Activated naive CD8-positive, alpha-beta T cell (primary cell): Measurements from ENCODE around the gene EEFSEC.

Source experiments
- H3K27ac Mint-ChIP-seq: one replicate; pipeline ENCODE4 v1.8.0; 2021; ENCODE audit warnings: mixed read lengths
- H3K27me3 Mint-ChIP-seq: one replicate; pipeline ENCODE4 v1.8.0; 2021; ENCODE audit warnings: mixed read lengths
- H3K36me3 Mint-ChIP-seq: one replicate; pipeline ENCODE4 v1.8.0; 2021; ENCODE audit warnings: mixed read lengths
- H3K4me1 Mint-ChIP-seq: one replicate; pipeline ENCODE4 v1.8.0; 2021; ENCODE audit warnings: low read depth, mixed read lengths
- H3K4me3 Mint-ChIP-seq: one replicate; pipeline ENCODE4 v1.8.0; 2021; ENCODE audit warnings: mild to moderate bottlenecking, mixed read lengths
- H3K9me3 Mint-ChIP-seq: one replicate; pipeline ENCODE4 v1.8.0; 2021; ENCODE audit warnings: low read depth, mixed read lengths

EEFSEC gene

DNA sequence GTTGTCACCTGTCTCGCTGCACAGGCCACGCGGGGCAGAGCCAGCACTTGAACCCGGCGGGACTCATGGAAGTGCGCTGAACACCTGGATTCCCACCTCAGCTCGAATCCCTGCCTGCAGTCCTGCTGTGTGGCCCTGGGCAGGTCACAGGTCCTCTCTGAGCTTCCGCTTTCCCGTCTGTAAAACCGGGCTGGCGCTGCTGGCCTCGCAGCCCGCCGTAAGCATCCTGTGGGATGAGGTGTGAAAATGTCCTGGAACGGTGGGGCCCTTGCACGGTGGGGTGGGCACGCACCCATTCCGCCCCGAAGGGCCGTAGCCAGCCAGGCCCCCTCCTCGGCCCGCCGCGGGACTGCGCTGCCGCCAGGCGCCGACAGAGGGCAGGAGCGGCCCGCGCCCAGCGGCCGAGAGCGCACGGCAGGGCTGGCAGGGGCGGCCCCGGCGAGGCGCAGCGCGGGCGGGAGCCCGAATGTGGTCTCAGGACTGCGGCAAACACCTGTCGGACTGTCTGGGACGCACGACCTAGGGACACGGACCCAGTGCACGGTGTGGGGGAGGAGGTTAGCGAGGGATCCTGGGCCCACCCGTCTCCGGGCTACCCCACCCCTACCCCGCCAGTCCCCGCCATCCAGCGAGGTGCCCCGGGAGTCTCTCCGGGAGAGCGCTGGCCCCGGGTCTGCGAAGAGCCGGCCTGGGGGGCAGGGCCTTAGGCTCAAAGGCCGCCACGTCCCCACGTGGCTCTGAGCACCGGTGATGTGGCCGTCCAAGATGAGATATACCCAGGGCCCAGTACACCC is 273.0 kb downstream of the EEFSEC start:
- peaks cover 3% of the 10 kb centered on the region for H3K36me3 Mint-ChIP-seq
- no peak overlapping the region for H3K27ac Mint-ChIP-seq
- peaks cover 6% of the 10 kb centered on the region for H3K27me3 Mint-ChIP-seq
- H3K4me1 Mint-ChIP-seq: no peaks in the 10 kb centered on the region
- H3K9me3 Mint-ChIP-seq: no peaks in the 10 kb centered on the region
- no peak overlapping the region for H3K4me3 Mint-ChIP-seq

GRCh38 chr3:128427175-128427857 is 274.0 kb downstream of the EEFSEC start:
- H3K27me3 Mint-ChIP-seq: peaks cover 16% of the 10 kb centered on the region
- H3K9me3 Mint-ChIP-seq: no peaks in the 10 kb centered on the region
- H3K4me3 Mint-ChIP-seq: peak overlapping the region; percentile 42
- H3K4me1 Mint-ChIP-seq: peaks cover 8% of the 10 kb centered on the region
- peaks cover 3% of the 10 kb centered on the region for H3K36me3 Mint-ChIP-seq
- H3K27ac Mint-ChIP-seq: no peak overlapping the region

DNA sequence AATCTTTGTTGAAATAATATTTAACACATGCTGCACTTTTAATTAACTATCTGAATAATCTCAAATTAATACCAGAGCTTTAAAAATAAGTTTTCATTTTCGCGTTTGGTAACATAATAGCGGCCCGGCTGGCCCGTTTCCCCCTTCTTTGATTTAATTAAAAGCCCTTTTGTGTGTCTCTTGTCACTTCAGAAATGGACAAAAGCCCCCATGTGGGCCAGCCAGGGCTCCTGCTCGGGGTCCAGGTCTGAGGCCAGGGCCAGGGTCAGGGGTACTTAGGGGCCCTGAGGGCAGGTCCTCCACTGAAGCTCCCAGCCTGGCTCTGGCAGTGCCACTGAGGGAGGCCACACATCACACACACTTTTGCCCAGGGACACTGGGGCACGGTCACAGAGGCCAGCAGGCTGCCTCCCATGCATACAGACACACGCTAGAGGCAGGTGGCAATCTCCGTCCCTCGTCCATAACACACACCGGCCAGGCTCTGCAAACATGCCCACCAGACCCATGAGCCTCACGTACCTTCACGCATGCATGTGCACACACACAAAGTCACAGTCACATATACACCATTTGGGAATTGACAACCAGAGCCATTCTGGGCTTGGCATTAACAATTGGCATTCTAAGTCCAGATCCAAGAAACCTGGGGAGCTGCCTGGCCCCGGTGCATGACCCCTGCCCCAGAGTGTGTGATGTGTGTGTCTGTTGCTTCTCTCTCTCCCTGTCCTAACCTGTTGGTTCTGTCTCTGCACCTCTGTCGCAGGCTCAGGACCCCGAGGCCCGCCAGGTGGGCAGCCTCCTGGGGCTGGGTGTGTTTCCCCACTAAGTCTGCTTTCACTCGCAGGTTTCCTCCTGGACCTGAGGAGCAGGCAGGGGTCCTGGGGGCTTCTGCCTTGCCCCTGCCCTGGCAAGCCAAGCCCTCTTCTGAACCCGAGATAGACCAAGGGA is 274.9 kb downstream of the EEFSEC start:
- H3K36me3 Mint-ChIP-seq: peaks cover 3% of the 10 kb centered on the region
- H3K9me3 Mint-ChIP-seq: no peaks in the 10 kb centered on the region
- peaks cover 17% of the 10 kb centered on the region for H3K27me3 Mint-ChIP-seq
- no peak overlapping the region for H3K4me3 Mint-ChIP-seq
- H3K4me1 Mint-ChIP-seq: peaks cover 9% of the 10 kb centered on the region
- no peak overlapping the region for H3K27ac Mint-ChIP-seq

DNA sequence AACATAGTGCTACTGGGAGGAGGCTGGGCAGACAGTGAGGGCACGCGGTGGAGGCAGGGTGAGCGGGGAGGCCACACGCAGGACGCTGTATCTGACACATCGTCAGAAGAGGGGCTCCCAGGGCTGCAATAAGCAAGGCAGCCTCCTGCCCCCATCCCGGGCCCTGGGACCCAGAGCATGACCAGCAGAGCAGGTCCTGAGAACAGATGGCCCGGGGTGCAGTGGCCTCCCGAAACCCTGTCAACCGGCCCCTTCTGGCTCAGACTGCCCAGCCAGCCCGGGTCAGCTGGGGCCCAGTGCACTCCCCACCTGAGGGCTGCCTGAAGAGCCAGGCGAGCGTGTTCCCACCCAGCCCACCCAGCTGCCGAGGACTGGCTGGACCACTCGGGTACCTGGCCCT is 276.0 kb downstream of the EEFSEC start:
- H3K9me3 Mint-ChIP-seq: no peaks in the 10 kb centered on the region
- H3K27ac Mint-ChIP-seq: no peak overlapping the region
- peaks cover 3% of the 10 kb centered on the region for H3K36me3 Mint-ChIP-seq
- no peak overlapping the region for H3K4me3 Mint-ChIP-seq
- peaks cover 22% of the 10 kb centered on the region for H3K27me3 Mint-ChIP-seq
- peaks cover 9% of the 10 kb centered on the region for H3K4me1 Mint-ChIP-seq

DNA sequence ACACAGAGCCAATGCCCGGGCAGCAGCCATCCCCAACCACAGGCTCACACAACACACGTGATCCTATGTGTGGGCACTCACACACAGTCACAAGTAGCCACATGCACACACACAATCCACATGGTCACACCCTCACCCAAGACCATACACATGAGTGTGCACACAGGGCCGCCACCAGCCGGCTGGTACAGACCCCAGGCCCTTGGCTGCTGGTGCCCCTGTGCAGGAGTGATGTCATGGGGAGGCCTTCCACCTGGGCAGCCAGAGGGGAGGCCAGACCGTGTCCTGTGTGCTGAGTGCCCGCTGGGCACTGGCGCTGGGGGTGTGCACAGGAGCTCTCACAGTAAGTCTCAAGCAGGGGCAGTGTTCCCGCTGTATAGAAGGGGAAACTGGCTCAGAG is 276.5 kb downstream of the EEFSEC start:
- Mint-ChIP-seq H3K27ac (no peak overlapping the region), H3K9me3 (no peaks in the 10 kb centered on the region), H3K4me1 (peaks cover 9% of the 10 kb centered on the region), H3K4me3 (no peak overlapping the region), H3K36me3 (peaks cover 3% of the 10 kb centered on the region), H3K27me3 (peaks cover 22% of the 10 kb centered on the region)

GRCh38 chr3:128430301-128430700 is 277.0 kb downstream of the EEFSEC start:
- H3K27ac Mint-ChIP-seq: no peak overlapping the region
- peaks cover 22% of the 10 kb centered on the region for H3K27me3 Mint-ChIP-seq
- H3K4me3 Mint-ChIP-seq: no peak overlapping the region
- H3K9me3 Mint-ChIP-seq: no peaks in the 10 kb centered on the region
- peaks cover 9% of the 10 kb centered on the region for H3K4me1 Mint-ChIP-seq
- peaks cover 3% of the 10 kb centered on the region for H3K36me3 Mint-ChIP-seq

- H3K9me3 Mint-ChIP-seq: no peaks in the 10 kb centered on the region
- peaks cover 22% of the 10 kb centered on the region for H3K27me3 Mint-ChIP-seq
- H3K4me3 Mint-ChIP-seq: no peak overlapping the region
- H3K27ac Mint-ChIP-seq: no peak overlapping the region
- peaks cover 9% of the 10 kb centered on the region for H3K4me1 Mint-ChIP-seq
- peaks cover 3% of the 10 kb centered on the region for H3K36me3 Mint-ChIP-seq
These were observed 277.4 kb downstream of the EEFSEC start for GRCh38 chr3:128430731-128431130.

- Mint-ChIP-seq H3K9me3 (no peaks in the 10 kb centered on the region), H3K27ac (no peak overlapping the region), H3K4me3 (peak overlapping the region; percentile 66), H3K27me3 (peaks cover 24% of the 10 kb centered on the region), H3K4me1 (peaks cover 9% of the 10 kb centered on the region), H3K36me3 (peaks cover 3% of the 10 kb centered on the region)
These were observed 278.6 kb downstream of the EEFSEC start for GRCh38 chr3:128431803-128432300.

GRCh38 chr3:128432301-128432970 is 279.2 kb downstream of the EEFSEC start:
- no peak overlapping the region for H3K27ac Mint-ChIP-seq
- peaks cover 3% of the 10 kb centered on the region for H3K36me3 Mint-ChIP-seq
- peak overlapping the region; percentile 66 for H3K4me3 Mint-ChIP-seq
- H3K9me3 Mint-ChIP-seq: no peaks in the 10 kb centered on the region
- peaks cover 9% of the 10 kb centered on the region for H3K4me1 Mint-ChIP-seq
- peaks cover 24% of the 10 kb centered on the region for H3K27me3 Mint-ChIP-seq

DNA sequence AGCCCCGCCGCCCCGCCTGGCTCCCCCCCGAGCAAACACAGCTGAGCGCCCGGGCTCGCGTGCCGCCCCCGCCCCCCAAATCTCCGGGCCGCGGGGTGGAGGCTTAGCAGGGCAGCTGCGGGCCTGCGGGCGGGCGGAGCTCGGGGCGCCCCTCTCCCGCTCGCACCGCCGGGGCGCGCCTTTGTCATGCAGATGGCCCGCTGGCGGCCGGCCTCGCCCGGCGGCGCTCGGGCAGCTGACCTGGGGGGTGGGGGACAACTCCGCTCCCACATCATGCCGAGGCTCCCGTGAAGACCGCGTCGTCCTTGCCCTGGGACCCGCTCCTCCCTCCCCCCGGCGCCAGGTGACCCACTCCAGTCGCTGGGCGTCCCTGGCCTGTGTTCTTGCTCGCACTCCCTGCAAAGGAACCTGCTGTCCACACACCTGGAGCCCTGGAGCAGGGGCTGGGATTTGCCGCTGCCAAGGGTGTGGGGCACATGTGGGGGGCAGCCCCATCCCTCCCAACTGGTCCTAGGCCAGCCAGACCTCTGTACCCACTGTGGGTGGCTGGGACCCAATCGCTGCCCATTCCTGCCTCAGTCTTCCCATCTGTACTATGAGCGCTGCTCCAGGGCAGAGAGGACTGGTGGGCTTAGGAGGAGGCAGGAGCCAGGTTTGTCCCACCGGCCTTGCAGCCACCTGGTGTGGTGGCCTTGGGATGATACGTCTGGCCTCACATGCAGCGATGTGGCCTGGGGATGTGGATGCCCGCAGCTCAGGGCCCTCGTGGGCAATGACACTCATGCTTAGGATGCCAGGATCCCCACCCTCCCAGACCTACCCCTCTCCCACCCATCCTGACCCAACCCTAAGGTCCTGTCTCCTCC is 279.9 kb downstream of the EEFSEC start:
- Mint-ChIP-seq H3K9me3 (no peaks in the 10 kb centered on the region), H3K4me3 (peak overlapping the region; percentile 59), H3K27me3 (peaks cover 24% of the 10 kb centered on the region)

GRCh38 chr3:128433837-128434165 is 280.5 kb downstream of the EEFSEC start:
- Mint-ChIP-seq H3K4me3 (no peak overlapping the region), H3K9me3 (no peaks in the 10 kb centered on the region), H3K36me3 (peaks cover 3% of the 10 kb centered on the region), H3K27me3 (peaks cover 24% of the 10 kb centered on the region), H3K4me1 (peaks cover 9% of the 10 kb centered on the region), H3K27ac (no peak overlapping the region)

More for the DNA sequence above, 279.9 kb downstream of the EEFSEC start:
- Mint-ChIP-seq H3K27ac (no peak overlapping the region), H3K36me3 (peaks cover 3% of the 10 kb centered on the region), H3K4me1 (peaks cover 9% of the 10 kb centered on the region)

- Mint-ChIP-seq H3K4me1 (peaks cover 9% of the 10 kb centered on the region), H3K9me3 (no peaks in the 10 kb centered on the region), H3K4me3 (no peak overlapping the region), H3K36me3 (peaks cover 3% of the 10 kb centered on the region), H3K27me3 (peaks cover 28% of the 10 kb centered on the region), H3K27ac (no peak overlapping the region)
These were observed 281.2 kb downstream of the EEFSEC start for GRCh38 chr3:128434524-128434923.

- H3K36me3 Mint-ChIP-seq: peaks cover 3% of the 10 kb centered on the region
- H3K27ac Mint-ChIP-seq: no peak overlapping the region
- H3K27me3 Mint-ChIP-seq: peaks cover 27% of the 10 kb centered on the region
- H3K9me3 Mint-ChIP-seq: no peaks in the 10 kb centered on the region
- peaks cover 9% of the 10 kb centered on the region for H3K4me1 Mint-ChIP-seq
- no peak overlapping the region for H3K4me3 Mint-ChIP-seq
These were observed 281.8 kb downstream of the EEFSEC start for GRCh38 chr3:128435058-128435457.
